T47D (cell line): Measurements from ENCODE around the gene ANAPC16.
"Not testable (repeated sequence)": the region's sequence is repeated elsewhere in the genome, so short reads cannot be mapped to it uniquely, and the experiment has no call there.

Experiments
- DNase-seq, 2 experiments: peaks; one replicate each; pipeline versions ENCODE4 v3.0.0 to v3.0.0-alpha.2; 2011 to 2012; ENCODE audit warnings: low read depth in 1 of 2, low spot score in 1 of 2
- JUND ChIP-seq: IDR thresholded peaks from 2 replicates; pipeline ENCODE4 v1.6.1; 2012; ENCODE audit warnings: low read depth
- in situ Hi-C: cut with HindIII; loops from 2 replicates; pipeline ENCODE4 v1.10.0; 2016; ENCODE audit warnings: low sequenced_read_pairs, low pct_unique_long_range_greater_than_20kb

The ANAPC16 gene

GRCh38 chr10:72238392-72239175, 22.8 kb downstream of the ANAPC16 start:
- in situ Hi-C loops = no loop called here
- DNase-seq = no peak
- no peak for TF ChIP-seq JUND

GRCh38 chr10:72239409-72239808, 23.6 kb downstream of the ANAPC16 start:
- DNase-seq = no peak
- in situ Hi-C loops = no loop called here
- TF ChIP-seq JUND = no peak

GRCh38 chr10:72240371-72240770, 24.6 kb downstream of the ANAPC16 start:
- DNase-seq = no peak
- in situ Hi-C loops = no loop called here
- TF ChIP-seq JUND = no peak

GRCh38 chr10:72241691-72242252, 26.0 kb downstream of the ANAPC16 start:
- TF ChIP-seq JUND = no peak
- in situ Hi-C loops = no loop called here

GRCh38 chr10:72242675-72243074, 26.9 kb downstream of the ANAPC16 start:
- in situ Hi-C loops = no loop called here
- DNase-seq = no peak
- no peak for TF ChIP-seq JUND

More at GRCh38 chr10:72241691-72242252, 26.0 kb downstream of the ANAPC16 start:
- no peak for DNase-seq

- DNase-seq = no peak
Observed at GRCh38 chr10:72243822-72244437, 28.1 kb downstream of the ANAPC16 start.

GRCh38 chr10:72244573-72245038, 28.8 kb downstream of the ANAPC16 start:
- TF ChIP-seq JUND = no peak
- in situ Hi-C loops = no loop called here
- no peak for DNase-seq

More at GRCh38 chr10:72243822-72244437, 28.1 kb downstream of the ANAPC16 start:
- no peak for TF ChIP-seq JUND
- in situ Hi-C loops = no loop called here

GRCh38 chr10:72245949-72246525, 30.2 kb downstream of the ANAPC16 start:
- in situ Hi-C loops = no loop called here
- no peak for TF ChIP-seq JUND
- DNase-seq = no peak

GRCh38 chr10:72248468-72249151, 32.8 kb downstream of the ANAPC16 start:
- peak in 1 of 2 experiments; percentile 41 for DNase-seq

GRCh38 chr10:72249176-72249862, 33.5 kb downstream of the ANAPC16 start:
- in situ Hi-C loops, DNase-seq: not testable (repeated sequence)

More at GRCh38 chr10:72248468-72249151, 32.8 kb downstream of the ANAPC16 start:
- no peak for TF ChIP-seq JUND
- in situ Hi-C loops = no loop called here

- in situ Hi-C loops = no loop called here
- no peak for TF ChIP-seq JUND
- DNase-seq = no peak
Observed at GRCh38 chr10:72250666-72251065, 34.9 kb downstream of the ANAPC16 start.

- no peak for DNase-seq
- in situ Hi-C loops = no loop called here
- no peak for TF ChIP-seq JUND
Observed at GRCh38 chr10:72251635-72252034, 35.8 kb downstream of the ANAPC16 start.
